ENCODE data around the gene DICER1. TPM values are rescaled to one million over a fixed set of nuclear protein-coding genes. Genes with fewer than 3 reads are reported as not detected.

The DICER1 gene
- total and polyA plus RNA-seq, 2 donors (not counting 1 experiment from before 2014, with no cell fraction given) = 15.4 to 90.4 TPM

DNA sequence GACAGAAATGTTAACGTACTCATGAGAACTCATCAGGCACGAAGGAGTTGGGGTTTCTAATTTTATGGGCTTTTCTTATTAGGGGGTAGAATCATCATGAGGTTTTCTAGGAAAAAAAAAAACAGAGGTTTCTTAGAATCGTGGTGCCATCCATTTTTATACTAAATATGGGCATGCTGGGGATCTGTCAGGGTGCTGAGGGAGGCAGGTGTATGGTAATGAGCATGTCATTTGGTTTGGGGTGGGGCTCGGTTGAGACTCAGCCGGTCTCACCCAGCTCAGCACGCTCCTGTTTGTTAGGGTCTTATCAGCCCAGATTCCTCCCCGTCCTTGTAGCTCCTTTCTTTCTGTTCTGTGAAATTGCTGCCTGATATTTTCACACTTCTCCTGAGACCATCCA, 98.2 kb downstream of the DICER1 start:
- ChIA-PET POLR2A (no interaction called here), CTCF (no interaction called here)
- H3K27ac ChIP-seq (ENCODE audit: low read length in 2 of 2) = no peak overlapping the region
- H4K20me1 ChIP-seq (ENCODE audit: control insufficient read depth, insufficient read depth, low read length, poor library complexity, severe bottlenecking) = no peaks in the 10 kb centered on the region
- H3K4me3 ChIP-seq (ENCODE audit: control extremely low read depth in 1 of 5, extremely low read depth in 1 of 5, insufficient read depth in 1 of 5, low read depth in 2 of 5, low read length in 4 of 5) = no peak overlapping the region
- no peak overlapping the region for H3K4me2 ChIP-seq (replicated peaks; ENCODE audit: low read depth, low read length, poor library complexity, severe bottlenecking)
- Mint-ChIP-seq H3K4me1 (no peaks in the 10 kb centered on the region), H3K27me3 (peaks cover 3% of the 10 kb centered on the region), H3K27ac (no peak overlapping the region), H3K9me3 (ENCODE audit: insufficient read depth) (no peaks in the 10 kb centered on the region), H3K4me3 (no peak overlapping the region)
- DNase-seq = no peak
- no peak overlapping the region for H2AFZ ChIP-seq (ENCODE audit: insufficient read depth, low read depth, low read length, poor library complexity, severe bottlenecking)
- no peaks in the 10 kb centered on the region for H3K4me1 ChIP-seq (ENCODE audit: control insufficient read depth in 2 of 2, insufficient read depth in 2 of 2, low read length in 2 of 2)
- H3K36me3 ChIP-seq (replicated peaks in 1 of 2; ENCODE audit: control extremely low read depth in 1 of 2, control insufficient read depth in 1 of 2, extremely low read depth in 1 of 2, insufficient read depth in 2 of 2, low read length in 1 of 2) = no peaks in the 10 kb centered on the region
- TF ChIP-seq CTCF (IDR thresholded peaks at IDR 0.05) = no peak
- TF ChIP-seq EZH2 (IDR thresholded peaks at IDR 0.05; ENCODE audit: borderline replicate concordance, insufficient read depth, low read depth, low read length, poor library complexity, severe bottlenecking) = no peak
- no peaks in the 10 kb centered on the region for H3K27me3 ChIP-seq (replicated peaks in 1 of 4; ENCODE audit: control extremely low read depth in 1 of 4, control insufficient read depth in 3 of 4, insufficient read depth in 4 of 4, low read length in 3 of 4)
- no peaks in the 10 kb centered on the region for H3K79me2 ChIP-seq (ENCODE audit: control insufficient read depth, insufficient read depth, low read length)
- intact Hi-C loops (cut with micrococcal nuclease) = no loop called here
- no peaks in the 10 kb centered on the region for H3K9me3 ChIP-seq (ENCODE audit: control extremely low read depth in 1 of 3, control insufficient read depth in 2 of 3, insufficient read depth in 1 of 3, low read length in 2 of 3)
- H3K9ac ChIP-seq (ENCODE audit: low read length) = no peak overlapping the region
- ATAC-seq (ENCODE audit: low read depth) = no peak
- 74% methylated on average over 4 of the region's 7 CpGs for WGBS (ENCODE audit: insufficient coverage)

- ChIA-PET POLR2A (no interaction called here), CTCF (no interaction called here)
- Mint-ChIP-seq H3K9me3 (ENCODE audit: insufficient read depth) (no peaks in the 10 kb centered on the region), H3K4me3 (no peak overlapping the region), H3K27me3 (peaks cover 3% of the 10 kb centered on the region), H3K27ac (no peak overlapping the region), H3K4me1 (no peaks in the 10 kb centered on the region)
- intact Hi-C loops (cut with micrococcal nuclease) = no loop called here
- no peak for TF ChIP-seq EZH2 (IDR thresholded peaks at IDR 0.05; ENCODE audit: borderline replicate concordance, insufficient read depth, low read depth, low read length, poor library complexity, severe bottlenecking)
- no peak for TF ChIP-seq CTCF (IDR thresholded peaks at IDR 0.05)
- no peaks in the 10 kb centered on the region for H3K79me2 ChIP-seq (ENCODE audit: control insufficient read depth, insufficient read depth, low read length)
- H3K4me3 ChIP-seq (ENCODE audit: control extremely low read depth in 1 of 5, extremely low read depth in 1 of 5, insufficient read depth in 1 of 5, low read depth in 2 of 5, low read length in 4 of 5) = no peak overlapping the region
- WGBS (ENCODE audit: insufficient coverage) = 86% methylated on average over 8 of the region's 9 CpGs
- H4K20me1 ChIP-seq (ENCODE audit: control insufficient read depth, insufficient read depth, low read length, poor library complexity, severe bottlenecking) = no peaks in the 10 kb centered on the region
- no peak overlapping the region for H3K4me2 ChIP-seq (replicated peaks; ENCODE audit: low read depth, low read length, poor library complexity, severe bottlenecking)
- no peak for ATAC-seq (ENCODE audit: low read depth)
- no peak overlapping the region for H3K27ac ChIP-seq (ENCODE audit: low read length in 2 of 2)
- H3K27me3 ChIP-seq (replicated peaks in 1 of 4; ENCODE audit: control extremely low read depth in 1 of 4, control insufficient read depth in 3 of 4, insufficient read depth in 4 of 4, low read length in 3 of 4) = no peaks in the 10 kb centered on the region
- H2AFZ ChIP-seq (ENCODE audit: insufficient read depth, low read depth, low read length, poor library complexity, severe bottlenecking) = no peak overlapping the region
- no peaks in the 10 kb centered on the region for H3K36me3 ChIP-seq (replicated peaks in 1 of 2; ENCODE audit: control extremely low read depth in 1 of 2, control insufficient read depth in 1 of 2, extremely low read depth in 1 of 2, insufficient read depth in 2 of 2, low read length in 1 of 2)
- no peaks in the 10 kb centered on the region for H3K9me3 ChIP-seq (ENCODE audit: control extremely low read depth in 1 of 3, control insufficient read depth in 2 of 3, insufficient read depth in 1 of 3, low read length in 2 of 3)
- H3K9ac ChIP-seq (ENCODE audit: low read length) = no peak overlapping the region
- no peak for DNase-seq
- H3K4me1 ChIP-seq (ENCODE audit: control insufficient read depth in 2 of 2, insufficient read depth in 2 of 2, low read length in 2 of 2) = no peaks in the 10 kb centered on the region
Measured at GRCh38 chr14:95058491-95058890, 98.8 kb downstream of the DICER1 start.

Data from B cell (primary cell).